DOHH2 (cell line): Measurements from ENCODE around the gene ZFX.

Source experiments
- CTCF ChIP-seq: fragments of 200-600 bp; sonication (generic); IDR thresholded peaks from one replicate; pipeline ENCODE4 v1.5.1; 2014; ENCODE audit warnings: antibody characterized with exemption, mild to moderate bottlenecking, low read depth, low read length; ENCODE audit not compliant: poor library complexity, severe bottlenecking
- EZH2phosphoT487 ChIP-seq: fragments of 200-600 bp; sonication (generic); IDR thresholded peaks from 2 replicates; pipeline ENCODE4 v1.6.1; 2017; ENCODE audit warnings: borderline replicate concordance, mild to moderate bottlenecking, antibody characterized with exemption, low read length, moderate library complexity, mixed read lengths

- no peak for TF ChIP-seq CTCF
- no peak for TF ChIP-seq EZH2phosphoT487
Measured at GRCh38 chrX:24147165-24147564, 2.4 kb upstream of the ZFX start.
